AG08395 (cell line): ENCODE measurements around the gene FAM111B.
"Not testable (repeated sequence)": the region's sequence is repeated elsewhere in the genome, so short reads cannot be mapped to it uniquely, and the experiment has no call there.

ENCODE experiments used
- DNase-seq: peaks from one replicate; pipeline ENCODE4 v3.0.0; 2012; ENCODE audit warnings: mixed read lengths, low spot score

Gene FAM111B

GRCh38 chr11:59106363-59107336 is at the start of gene FAM111B:
FAM111B (plus strand) TSS chr11:59107237; CDS start chr11:59109626, 2,389 bp downstream.
- DNase-seq = peak; percentile 90

GRCh38 chr11:59058120-59059033 is 48.7 kb upstream of the FAM111B start:
- peak; percentile 72 for DNase-seq

GRCh38 chr11:59060096-59060495 is 46.9 kb upstream of the FAM111B start:
- DNase-seq = not testable (repeated sequence)

GRCh38 chr11:59062602-59063529 is 44.2 kb upstream of the FAM111B start:
- no peak for DNase-seq

- not testable (repeated sequence) for DNase-seq
Observed at GRCh38 chr11:59063996-59064727, 42.9 kb upstream of the FAM111B start.

GRCh38 chr11:59069087-59069486 is 38.0 kb upstream of the FAM111B start:
- no peak for DNase-seq

- no peak for DNase-seq
Observed at GRCh38 chr11:59076876-59077571, 30.0 kb upstream of the FAM111B start.

- DNase-seq = no peak
Observed at GRCh38 chr11:59078435-59078834, 28.6 kb upstream of the FAM111B start.

- no peak for DNase-seq
Observed at GRCh38 chr11:59079086-59079485, 28.0 kb upstream of the FAM111B start.

- DNase-seq = not testable (repeated sequence)
Observed at GRCh38 chr11:59080421-59080820, 26.6 kb upstream of the FAM111B start.

- not testable (repeated sequence) for DNase-seq
Observed at GRCh38 chr11:59081430-59082020, 25.5 kb upstream of the FAM111B start.

- DNase-seq = not testable (repeated sequence)
Observed at GRCh38 chr11:59086007-59086406, 21.0 kb upstream of the FAM111B start, which contains the start of gene GLYATL1B. GLYATL1B (plus strand) TSS chr11:59086307; CDS start chr11:59086307, 0 bp downstream.

GRCh38 chr11:59088162-59088561 is 18.9 kb upstream of the FAM111B start:
- no peak for DNase-seq

GRCh38 chr11:59093576-59093975 is 13.5 kb upstream of the FAM111B start:
- DNase-seq = not testable (repeated sequence)

GRCh38 chr11:59095225-59095624 is 11.8 kb upstream of the FAM111B start:
- DNase-seq = not testable (repeated sequence)

GRCh38 chr11:59095972-59096575 is 11.0 kb upstream of the FAM111B start:
- not testable (repeated sequence) for DNase-seq

- DNase-seq = peak; percentile 39
Observed at GRCh38 chr11:59097113-59097708, 9.8 kb upstream of the FAM111B start.

- not testable (repeated sequence) for DNase-seq
Observed at GRCh38 chr11:59097938-59098337, 9.1 kb upstream of the FAM111B start.
